Upper lobe of right lung (tissue), 1 donor: ENCODE results near the gene A3GALT2. TPM values are rescaled to one million over a fixed set of nuclear protein-coding genes. Genes with fewer than 3 reads are reported as not detected.

Source experiments
- ATAC-seq: fragments of 200-7000 bp; cut with Tn5 transposase; one replicate; pipeline ENCODE4 v1.9.1; 2020; ENCODE audit warnings: mild to moderate bottlenecking, moderate library complexity
- DNase-seq: peaks from one replicate; pipeline ENCODE4 v3.0.0-alpha.2; 2020
- H3K27ac ChIP-seq: fragments of 200-600 bp; one replicate; pipeline ENCODE4 v1.8.0; 2022
- H3K27me3 ChIP-seq: fragments of 200-600 bp; one replicate; pipeline ENCODE4 v1.8.0; 2022; ENCODE audit warnings: mild to moderate bottlenecking
- H3K36me3 ChIP-seq: fragments of 200-600 bp; one replicate; pipeline ENCODE4 v1.8.0; 2022
- H3K4me1 ChIP-seq: fragments of 200-600 bp; one replicate; pipeline ENCODE4 v1.8.0; 2022
- H3K4me3 ChIP-seq: fragments of 200-600 bp; one replicate; pipeline ENCODE4 v1.8.0; 2022; ENCODE audit warnings: mild to moderate bottlenecking
- H3K9me3 ChIP-seq: fragments of 200-600 bp; one replicate; pipeline ENCODE4 v1.8.0; 2022
- intact Hi-C: fragments of 100-400 bp; cut with DNase I; formaldehyde crosslinking; loops from one replicate; pipeline ENCODE4 v1.11.0; 2022
- total RNA-seq: library from RNA; stranded (reverse); fragmentation: NEBNext Ultra II Directional; extraction: Animal tissue kit (Norgen Biotek cat#: 25700); gene quantifications from one replicate; pipeline ENCODE4 v1.2.1, GENCODE V29; 2021
- TF ChIP-seq, protein P1 (sequence below): fragments of 200-600 bp; IDR thresholded peaks from one replicate; pipeline ENCODE4 v1.8.0; 2022; ENCODE audit warnings: antibody characterized with exemption
- donor health status: DM: no; HTN: yes; CAD: no; lungs with severe emphysema.

Gene A3GALT2
- total RNA-seq, 1 donor from 2014 or later: not detected

- no peaks in the 10 kb centered on the region for H3K27me3 ChIP-seq
- TF ChIP-seq, protein P1, sequence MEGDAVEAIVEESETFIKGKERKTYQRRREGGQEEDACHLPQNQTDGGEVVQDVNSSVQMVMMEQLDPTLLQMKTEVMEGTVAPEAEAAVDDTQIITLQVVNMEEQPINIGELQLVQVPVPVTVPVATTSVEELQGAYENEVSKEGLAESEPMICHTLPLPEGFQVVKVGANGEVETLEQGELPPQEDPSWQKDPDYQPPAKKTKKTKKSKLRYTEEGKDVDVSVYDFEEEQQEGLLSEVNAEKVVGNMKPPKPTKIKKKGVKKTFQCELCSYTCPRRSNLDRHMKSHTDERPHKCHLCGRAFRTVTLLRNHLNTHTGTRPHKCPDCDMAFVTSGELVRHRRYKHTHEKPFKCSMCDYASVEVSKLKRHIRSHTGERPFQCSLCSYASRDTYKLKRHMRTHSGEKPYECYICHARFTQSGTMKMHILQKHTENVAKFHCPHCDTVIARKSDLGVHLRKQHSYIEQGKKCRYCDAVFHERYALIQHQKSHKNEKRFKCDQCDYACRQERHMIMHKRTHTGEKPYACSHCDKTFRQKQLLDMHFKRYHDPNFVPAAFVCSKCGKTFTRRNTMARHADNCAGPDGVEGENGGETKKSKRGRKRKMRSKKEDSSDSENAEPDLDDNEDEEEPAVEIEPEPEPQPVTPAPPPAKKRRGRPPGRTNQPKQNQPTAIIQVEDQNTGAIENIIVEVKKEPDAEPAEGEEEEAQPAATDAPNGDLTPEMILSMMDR: no peak
- DNase-seq (no peak), ATAC-seq (no peak)
- intact Hi-C loops: no loop called here
- no peaks in the 10 kb centered on the region for H3K9me3 ChIP-seq
- peaks cover 72% of the 10 kb centered on the region for H3K4me1 ChIP-seq
- H3K4me3 ChIP-seq: no peak overlapping the region
- peak overlapping the region; percentile 65 for H3K27ac ChIP-seq
- H3K36me3 ChIP-seq: peaks cover 77% of the 10 kb centered on the region
These were observed 10.8 kb upstream of the A3GALT2 start for GRCh38 chr1:33331444-33332356.

GRCh38 chr1:33330906-33331305 lies 10.0 kb upstream of the A3GALT2 start:
- Histone ChIP-seq H3K9me3 (no peaks in the 10 kb centered on the region), H3K27ac (no peak overlapping the region), H3K36me3 (peaks cover 85% of the 10 kb centered on the region), H3K4me1 (peaks cover 71% of the 10 kb centered on the region), H3K27me3 (no peaks in the 10 kb centered on the region), H3K4me3 (no peak overlapping the region)
- TF ChIP-seq, protein P1: no peak
- no peak for DNase-seq
- no peak for ATAC-seq
- intact Hi-C loops: no loop called here

GRCh38 chr1:33330361-33330890 lies 9.5 kb upstream of the A3GALT2 start:
- Histone ChIP-seq H3K4me1 (peaks cover 69% of the 10 kb centered on the region), H3K9me3 (no peaks in the 10 kb centered on the region), H3K27ac (no peak overlapping the region), H3K4me3 (no peak overlapping the region), H3K27me3 (no peaks in the 10 kb centered on the region), H3K36me3 (peaks cover 90% of the 10 kb centered on the region)
- no peak for ATAC-seq
- DNase-seq: no peak
- intact Hi-C loops: no loop called here
- TF ChIP-seq, protein P1: no peak

DNA sequence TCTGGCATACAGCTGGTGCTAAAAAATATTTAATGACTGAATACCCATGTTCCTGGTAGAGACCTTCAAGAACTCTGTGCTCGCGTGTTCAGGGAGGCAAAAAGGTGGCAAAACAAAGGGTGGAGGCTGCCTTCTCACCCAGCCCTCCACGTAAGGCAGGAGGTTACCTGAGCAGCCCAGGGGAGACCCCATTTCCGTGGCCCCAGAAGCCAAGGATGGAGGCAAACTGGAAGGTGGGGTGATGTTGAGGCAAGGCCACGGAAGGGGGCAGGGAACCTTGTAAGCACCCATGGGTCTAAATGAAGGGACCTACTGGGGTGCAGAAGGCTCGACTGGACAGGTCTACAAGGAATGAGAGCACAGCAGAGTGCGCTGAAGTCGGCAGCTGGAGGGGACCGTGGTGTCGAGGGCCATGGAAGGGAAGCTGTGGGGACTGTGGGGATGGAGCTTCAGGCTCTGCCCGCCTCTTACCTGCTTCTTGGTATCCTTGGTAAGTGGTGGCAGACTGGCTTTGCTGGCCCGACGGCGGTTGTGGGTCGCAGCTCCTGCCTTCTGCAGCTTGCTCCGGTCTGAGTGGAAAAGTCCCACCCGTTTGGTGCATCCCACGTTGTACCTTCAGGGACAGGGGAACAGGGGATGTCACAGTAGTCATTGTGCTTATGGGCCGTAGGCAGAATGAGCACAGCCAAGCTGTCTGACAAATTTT lies 8.9 kb upstream of the A3GALT2 start:
- ATAC-seq (no peak), DNase-seq (no peak)
- peaks cover 65% of the 10 kb centered on the region for H3K4me1 ChIP-seq
- no peaks in the 10 kb centered on the region for H3K9me3 ChIP-seq
- H3K4me3 ChIP-seq: no peak overlapping the region
- H3K27me3 ChIP-seq: no peaks in the 10 kb centered on the region
- peaks cover 97% of the 10 kb centered on the region for H3K36me3 ChIP-seq
- intact Hi-C loops: no loop called here
- TF ChIP-seq, protein P1: no peak
- no peak overlapping the region for H3K27ac ChIP-seq

DNA sequence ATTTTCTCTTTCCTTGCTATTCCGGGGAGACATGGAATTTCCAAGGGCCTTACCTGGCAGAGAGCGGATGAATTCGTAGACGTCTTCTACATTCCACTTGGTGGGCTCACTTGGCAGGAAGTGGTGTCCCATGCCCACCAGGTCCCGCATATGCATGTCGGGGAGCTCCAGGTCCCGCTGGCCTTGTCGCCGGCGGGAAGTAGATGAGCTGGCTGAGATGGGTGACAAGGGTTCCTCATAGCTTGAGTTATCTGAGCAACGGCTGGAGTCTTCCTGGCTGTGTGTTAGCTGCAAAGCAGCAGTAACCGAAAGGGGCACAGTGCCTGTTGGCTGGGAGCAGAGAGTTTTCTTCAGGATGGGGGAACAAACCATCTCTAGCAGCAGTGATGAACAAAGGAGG lies 7.9 kb upstream of the A3GALT2 start:
- TF ChIP-seq, protein P1: no peak
- H3K36me3 ChIP-seq: peaks cover 100% of the 10 kb centered on the region
- H3K4me1 ChIP-seq: peaks cover 56% of the 10 kb centered on the region
- H3K4me3 ChIP-seq: no peak overlapping the region
- intact Hi-C loops: no loop called here
- no peaks in the 10 kb centered on the region for H3K27me3 ChIP-seq
- H3K27ac ChIP-seq: no peak overlapping the region
- no peak for ATAC-seq
- no peaks in the 10 kb centered on the region for H3K9me3 ChIP-seq
- DNase-seq: no peak
